Breast epithelium (tissue), 3 donors: ENCODE data around the gene CENPX.

Source experiments
- POLR2AphosphoS5 ChIP-seq, 3 donors: sonication (generic); formaldehyde crosslinking; IDR thresholded peaks; one replicate each; pipeline ENCODE4 v1.6.1; 2017; ENCODE audit warnings: antibody characterized with exemption in 3 of 3
- TF ChIP-seq, protein P1 (sequence below), 3 donors: fragments of 450-650 bp; IDR thresholded peaks; one replicate each; pipeline ENCODE4 v1.5.1; 2016 to 2017; ENCODE audit warnings: antibody characterized with exemption in 3 of 3, mild to moderate bottlenecking in 3 of 3, moderate library complexity in 3 of 3

DNA sequence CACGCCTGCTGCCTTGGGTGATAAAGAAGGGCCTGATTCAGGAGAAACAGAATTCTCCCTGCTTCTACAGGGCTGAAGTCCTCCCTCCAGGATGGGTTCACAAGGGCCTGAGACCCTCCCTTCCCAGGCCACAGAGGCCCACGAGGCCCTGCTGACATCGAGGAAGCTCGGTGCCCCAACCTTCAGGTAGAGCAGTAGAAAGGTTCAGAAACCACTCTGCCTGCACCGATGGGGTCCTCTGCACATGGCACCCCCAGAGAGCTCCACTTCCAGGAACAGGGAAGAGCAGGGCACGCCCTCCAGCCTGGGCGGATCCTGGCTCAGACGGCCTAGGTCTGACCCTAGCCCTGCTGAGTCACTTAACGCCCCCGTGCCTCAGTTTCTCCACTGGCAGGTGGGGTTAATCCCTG, 773 bp downstream of the CENPX start:
- TF ChIP-seq, protein P1, sequence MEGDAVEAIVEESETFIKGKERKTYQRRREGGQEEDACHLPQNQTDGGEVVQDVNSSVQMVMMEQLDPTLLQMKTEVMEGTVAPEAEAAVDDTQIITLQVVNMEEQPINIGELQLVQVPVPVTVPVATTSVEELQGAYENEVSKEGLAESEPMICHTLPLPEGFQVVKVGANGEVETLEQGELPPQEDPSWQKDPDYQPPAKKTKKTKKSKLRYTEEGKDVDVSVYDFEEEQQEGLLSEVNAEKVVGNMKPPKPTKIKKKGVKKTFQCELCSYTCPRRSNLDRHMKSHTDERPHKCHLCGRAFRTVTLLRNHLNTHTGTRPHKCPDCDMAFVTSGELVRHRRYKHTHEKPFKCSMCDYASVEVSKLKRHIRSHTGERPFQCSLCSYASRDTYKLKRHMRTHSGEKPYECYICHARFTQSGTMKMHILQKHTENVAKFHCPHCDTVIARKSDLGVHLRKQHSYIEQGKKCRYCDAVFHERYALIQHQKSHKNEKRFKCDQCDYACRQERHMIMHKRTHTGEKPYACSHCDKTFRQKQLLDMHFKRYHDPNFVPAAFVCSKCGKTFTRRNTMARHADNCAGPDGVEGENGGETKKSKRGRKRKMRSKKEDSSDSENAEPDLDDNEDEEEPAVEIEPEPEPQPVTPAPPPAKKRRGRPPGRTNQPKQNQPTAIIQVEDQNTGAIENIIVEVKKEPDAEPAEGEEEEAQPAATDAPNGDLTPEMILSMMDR (IDR thresholded peaks at IDR 0.05): no peak
- TF ChIP-seq POLR2AphosphoS5 (IDR thresholded peaks at IDR 0.05): no peak
